ENCODE results near the gene ARF4. TPM values are rescaled to one million over a fixed set of nuclear protein-coding genes. Genes with fewer than 3 reads are reported as not detected.

The ARF4 gene
- total RNA-seq, 2 donors from 2014 or later = 51.7 to 75.5 TPM

DNA sequence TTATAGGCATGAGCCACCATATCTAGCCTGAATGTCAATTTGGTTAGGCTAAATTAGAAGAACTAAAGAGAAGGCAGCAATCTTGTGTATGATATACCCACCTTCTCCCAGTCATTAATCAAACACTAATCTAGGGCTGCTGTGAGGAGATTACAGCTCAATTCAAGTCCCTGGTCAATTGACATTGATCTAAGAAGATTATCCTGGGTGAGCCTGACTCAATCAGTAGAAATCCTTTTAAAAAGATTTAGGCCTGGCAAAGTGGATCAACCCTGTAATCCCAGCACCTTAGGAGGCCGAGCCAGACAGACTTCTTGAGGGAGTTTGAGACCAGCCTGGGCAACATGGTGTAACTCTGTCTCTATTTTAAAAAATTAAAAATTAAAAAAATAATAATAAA lies 50.5 kb downstream of the ARF4 start:
- no peaks in the 10 kb centered on the region for H3K9me3 Mint-ChIP-seq
- DNase-seq (ENCODE audit: low spot score in 2 of 2) = no peak
- no peak overlapping the region for H3K27ac Mint-ChIP-seq
- no peak for ATAC-seq
- no peaks in the 10 kb centered on the region for H3K36me3 Mint-ChIP-seq

GRCh38 chr3:57545636-57546268 lies 51.4 kb downstream of the ARF4 start:
- Mint-ChIP-seq H3K27ac (no peak overlapping the region), H3K36me3 (no peaks in the 10 kb centered on the region), H3K9me3 (no peaks in the 10 kb centered on the region)
- ATAC-seq (no peak), DNase-seq (ENCODE audit: low spot score in 2 of 2) (no peak)

DNA sequence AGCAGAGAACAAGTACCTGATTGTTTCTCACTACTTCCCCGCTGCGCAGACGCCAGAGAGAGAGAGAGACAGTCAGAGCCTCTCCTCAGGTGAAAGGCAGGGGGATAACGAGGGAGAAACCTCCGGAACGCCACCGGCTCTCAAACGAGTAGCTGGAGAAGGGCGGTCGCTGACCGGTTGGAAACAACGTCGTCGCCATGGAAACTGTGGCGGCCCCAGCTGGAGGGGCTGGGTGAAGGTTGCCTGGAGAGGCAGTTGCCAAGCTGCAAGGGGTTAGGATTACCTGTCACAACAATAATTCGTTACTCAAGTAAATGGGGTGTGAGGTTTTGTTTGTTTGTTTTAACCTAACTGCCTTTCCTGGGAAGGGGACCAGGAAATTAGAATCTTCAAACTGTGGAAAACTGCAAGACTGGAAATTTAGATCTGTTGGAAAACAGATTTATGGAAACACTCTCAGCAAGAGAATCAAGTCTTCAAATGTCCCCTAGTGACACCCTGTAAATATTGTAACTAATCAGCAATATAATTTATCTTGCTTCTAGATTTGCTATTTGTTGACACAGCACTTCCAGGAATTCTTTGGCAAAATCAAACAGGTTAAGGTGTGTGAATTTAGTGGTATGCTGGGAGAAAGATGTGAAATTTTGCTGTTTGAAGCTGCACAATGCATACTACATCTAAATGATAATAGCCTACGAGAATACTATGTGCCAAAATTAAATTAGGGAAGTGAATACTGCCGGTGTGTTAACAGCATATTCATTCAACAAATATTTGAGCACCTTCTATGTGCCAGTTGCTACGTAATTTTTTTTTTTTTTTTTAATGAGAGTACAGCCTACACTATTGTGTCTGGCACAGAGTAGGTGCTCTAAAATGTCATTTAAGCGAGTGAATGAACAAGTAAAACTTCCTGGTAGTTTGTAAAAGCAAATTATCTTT lies 52.7 kb downstream of the ARF4 start, which contains the start of gene DNAH12:
Gene DNAH12, minus strand, starts transcription at position 164 of the 945 bp plus-strand sequence. CDS start 1,474 bp downstream, outside the sequence.
- no peaks in the 10 kb centered on the region for H3K36me3 Mint-ChIP-seq
- H3K27ac Mint-ChIP-seq = no peak within 1 kb of the TSS
- H3K9me3 Mint-ChIP-seq = no peaks in the 10 kb centered on the region
- ATAC-seq (no peak), DNase-seq (ENCODE audit: low spot score in 2 of 2) (no peak)

DNA sequence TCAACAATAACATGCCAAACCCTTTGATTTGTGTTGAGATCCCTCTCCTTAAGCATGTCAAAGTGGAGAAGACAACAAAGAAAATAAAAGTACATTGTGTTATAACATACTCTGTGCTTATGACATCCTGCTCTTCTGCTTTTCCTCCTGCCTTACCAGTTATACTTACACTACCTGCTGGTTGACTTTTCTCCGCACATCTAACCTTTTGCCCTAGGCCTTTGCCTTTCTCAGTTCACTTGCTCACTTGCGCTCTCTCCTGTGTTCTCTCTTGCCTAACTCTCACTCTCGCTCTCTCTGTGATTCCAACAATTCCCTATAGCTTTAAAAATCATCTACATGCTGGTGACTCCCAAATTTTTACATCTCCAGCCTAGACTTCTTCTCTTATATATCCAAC lies 58.7 kb downstream of the ARF4 start:
- DNase-seq (ENCODE audit: low spot score in 2 of 2) = no peak
- Mint-ChIP-seq H3K9me3 (no peaks in the 10 kb centered on the region), H3K27ac (no peak overlapping the region), H3K36me3 (no peaks in the 10 kb centered on the region)
- no peak for ATAC-seq

DNA sequence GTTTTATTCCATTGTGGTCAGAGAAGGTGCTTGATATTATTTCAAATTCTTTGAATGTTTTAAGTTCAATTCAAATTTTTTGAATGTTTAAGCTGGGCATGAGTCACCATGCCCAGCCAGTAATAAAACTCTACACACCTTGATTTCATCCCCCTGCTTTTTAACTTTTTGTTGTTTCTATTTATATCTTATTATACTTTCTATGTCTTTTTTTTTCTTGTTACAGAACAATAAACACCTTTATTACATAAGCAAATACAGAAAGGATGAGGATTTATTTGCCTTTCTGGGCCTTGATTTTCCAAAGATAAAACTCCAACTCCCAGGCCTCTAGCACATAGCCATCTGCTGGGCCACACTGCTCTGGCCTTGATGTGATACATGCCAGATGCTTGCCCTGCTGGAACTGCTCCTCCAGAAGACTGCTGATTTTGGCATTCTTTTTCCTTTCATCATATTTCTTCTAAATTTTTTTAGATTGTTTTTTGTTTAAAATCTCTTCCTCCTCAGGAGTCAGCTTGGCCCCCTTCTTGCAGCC lies 67.0 kb downstream of the ARF4 start:
- Mint-ChIP-seq H3K36me3 (no peaks in the 10 kb centered on the region), H3K27ac (no peak overlapping the region), H3K9me3 (peaks cover 0 to 6% of the 10 kb centered on the region in 2 donors)
- DNase-seq (ENCODE audit: low spot score in 2 of 2) (no peak), ATAC-seq (no peak)

Other genes starting within 250 kb of the ARF4 start
- gene DNAH12, start 53.0 kb downstream of the ARF4 start, total RNA-seq = under 1 TPM; 0.04 to 0.05 TPM
- gene PDE12, start 41.1 kb downstream of the ARF4 start, total RNA-seq = 10 to 100 TPM; 19.0 to 28.7 TPM
- gene DENND6A, start 95.7 kb upstream of the ARF4 start, total RNA-seq = 10 to 100 TPM; 19.9 to 23.3 TPM
- 10 to 100 TPM; 44.1 to 44.8 TPM for gene SLMAP, start 159.0 kb upstream of the ARF4 start, total RNA-seq